ENCODE data around the gene BRD7. TPM values are rescaled to one million over a fixed set of nuclear protein-coding genes. Genes with fewer than 3 reads are reported as not detected.
A peak's percentile ranks its signal among the peaks of the same experiment; 100 is the strongest.

The BRD7 gene
- polyA plus RNA-seq, 3 donors = 11.4 to 33.0 (median 21.2) TPM

DNA sequence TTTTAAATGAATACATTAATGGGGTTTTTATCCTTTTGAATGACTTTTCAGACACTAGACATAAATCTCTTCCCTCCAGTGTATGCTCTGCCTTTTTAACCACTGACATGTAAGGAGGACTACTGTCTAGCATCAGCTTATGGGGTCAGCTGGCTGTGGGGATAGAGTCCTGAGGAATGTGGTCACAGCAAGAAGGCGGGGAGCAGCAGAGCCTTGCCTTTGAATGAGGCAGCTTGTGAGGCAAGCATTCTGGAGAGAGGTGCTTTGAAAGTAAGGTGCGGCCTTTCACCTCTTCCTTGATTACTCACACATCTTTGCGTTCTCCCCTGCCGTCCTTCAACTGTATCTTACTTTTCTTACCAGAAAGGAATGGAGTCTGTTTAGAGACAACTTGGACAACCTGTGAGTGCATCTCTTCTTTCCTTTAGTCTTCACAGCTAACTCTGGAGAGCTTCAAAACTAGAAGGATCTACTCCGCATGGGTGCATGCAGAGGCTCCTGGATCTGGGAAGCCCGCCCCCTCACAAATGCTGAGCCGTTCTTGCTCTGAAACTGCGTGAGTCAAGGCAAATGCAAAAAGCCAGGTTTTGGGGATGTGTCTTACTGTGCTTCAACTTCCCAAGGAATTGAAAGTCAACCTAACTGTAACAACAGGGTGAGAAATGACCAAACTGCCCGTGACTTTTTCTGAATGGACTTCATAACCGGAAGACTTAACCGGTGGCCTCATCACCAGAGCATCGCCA is 52.5 kb downstream of the BRD7 start:
- TF ChIP-seq, protein P1, sequence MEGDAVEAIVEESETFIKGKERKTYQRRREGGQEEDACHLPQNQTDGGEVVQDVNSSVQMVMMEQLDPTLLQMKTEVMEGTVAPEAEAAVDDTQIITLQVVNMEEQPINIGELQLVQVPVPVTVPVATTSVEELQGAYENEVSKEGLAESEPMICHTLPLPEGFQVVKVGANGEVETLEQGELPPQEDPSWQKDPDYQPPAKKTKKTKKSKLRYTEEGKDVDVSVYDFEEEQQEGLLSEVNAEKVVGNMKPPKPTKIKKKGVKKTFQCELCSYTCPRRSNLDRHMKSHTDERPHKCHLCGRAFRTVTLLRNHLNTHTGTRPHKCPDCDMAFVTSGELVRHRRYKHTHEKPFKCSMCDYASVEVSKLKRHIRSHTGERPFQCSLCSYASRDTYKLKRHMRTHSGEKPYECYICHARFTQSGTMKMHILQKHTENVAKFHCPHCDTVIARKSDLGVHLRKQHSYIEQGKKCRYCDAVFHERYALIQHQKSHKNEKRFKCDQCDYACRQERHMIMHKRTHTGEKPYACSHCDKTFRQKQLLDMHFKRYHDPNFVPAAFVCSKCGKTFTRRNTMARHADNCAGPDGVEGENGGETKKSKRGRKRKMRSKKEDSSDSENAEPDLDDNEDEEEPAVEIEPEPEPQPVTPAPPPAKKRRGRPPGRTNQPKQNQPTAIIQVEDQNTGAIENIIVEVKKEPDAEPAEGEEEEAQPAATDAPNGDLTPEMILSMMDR (IDR thresholded peaks at IDR 0.05) = no peak
- H4K20me1 ChIP-seq (ENCODE audit: insufficient read depth, low read length) = peaks cover 99% of the 10 kb centered on the region
- peaks cover 92 to 100% of the 10 kb centered on the region in 2 donors for H3K36me3 ChIP-seq (replicated peaks in 1 of 2; ENCODE audit: control insufficient read depth in 1 of 2, insufficient read depth in 2 of 2, low read length in 2 of 2)
- H3K27me3 ChIP-seq (ENCODE audit: control insufficient read depth in 2 of 2, insufficient read depth in 2 of 2, low read length in 2 of 2) = no peaks in the 10 kb centered on the region
- no peak overlapping the region for H3K4me2 ChIP-seq (replicated peaks; ENCODE audit: extremely low read depth, low read length, poor library complexity, severe bottlenecking)
- Mint-ChIP-seq H3K9me3 (no peaks in the 10 kb centered on the region), H3K27ac (peak overlapping the region in 5 of 7 donors; percentile 27 to 93 (median 40)), H3K4me3 (no peak overlapping the region), H3K36me3 (peaks cover 89 to 96% of the 10 kb centered on the region in 2 donors), H3K27me3 (ENCODE audit: low read depth in 3 of 3) (no peaks in the 10 kb centered on the region), H3K4me1 (peaks cover 26% of the 10 kb centered on the region)
- no peak overlapping the region for H3K4me3 ChIP-seq (replicated peaks in 1 of 3; ENCODE audit: low read depth in 2 of 3, low read length in 3 of 3)
- intact Hi-C loops (cut with micrococcal nuclease) = no loop called here
- H3K79me2 ChIP-seq (ENCODE audit: insufficient read depth, low read length) = peaks cover 23% of the 10 kb centered on the region
- H3K4me1 ChIP-seq (ENCODE audit: control insufficient read depth in 1 of 2, insufficient read depth in 2 of 2, low read length in 2 of 2) = peaks cover 21 to 22% of the 10 kb centered on the region in 2 donors
- H2AFZ ChIP-seq (ENCODE audit: insufficient read depth, low read depth, low read length, poor library complexity, severe bottlenecking) = no peak overlapping the region
- no peak overlapping the region for H3K9ac ChIP-seq (ENCODE audit: insufficient read depth, low read length, poor library complexity, severe bottlenecking)
- WGBS (ENCODE audit: insufficient coverage) = 97% methylated on average over 8 of the region's 12 CpGs
- H3K27ac ChIP-seq (ENCODE audit: low read depth in 1 of 2, low read length in 2 of 2) = peak overlapping the region in 1 of 2 donors; percentile 80
- DNase-seq = no peak
- H3K9me3 ChIP-seq (replicated peaks in 1 of 2; ENCODE audit: control insufficient read depth in 1 of 2, insufficient read depth in 1 of 2, low read length in 2 of 2) = no peaks in the 10 kb centered on the region

DNA sequence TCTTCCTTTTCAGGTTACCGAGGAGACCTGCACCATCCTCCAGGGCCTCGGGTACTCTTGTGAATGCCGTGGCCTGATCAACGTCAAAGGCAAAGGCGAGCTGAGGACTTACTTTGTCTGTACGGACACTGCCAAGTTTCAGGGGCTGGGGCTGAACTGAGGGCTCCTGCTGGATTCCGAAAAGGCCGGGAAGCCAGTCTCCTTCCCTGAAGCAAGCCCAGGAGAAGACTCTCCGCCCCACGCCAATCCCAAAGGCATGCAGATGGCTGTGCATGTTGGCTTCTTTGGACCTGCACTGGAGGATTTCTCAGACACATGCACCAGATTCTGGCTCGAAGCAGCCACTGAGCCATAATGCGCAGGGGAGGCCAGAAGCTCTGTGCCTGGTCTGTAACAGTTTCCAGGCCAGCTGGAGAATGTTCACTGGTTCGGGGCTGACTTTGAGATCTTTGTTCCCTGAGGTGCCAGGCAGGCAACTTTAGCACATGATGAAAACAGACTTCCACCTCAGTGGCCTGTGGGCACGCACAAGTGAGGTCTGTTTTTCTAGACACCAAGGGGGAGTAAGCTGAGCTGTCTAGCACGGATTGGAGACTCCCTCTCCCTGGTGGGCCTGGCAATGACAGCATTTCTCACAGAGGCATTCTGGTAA is 53.3 kb downstream of the BRD7 start:
- Mint-ChIP-seq H3K4me1 (peaks cover 26% of the 10 kb centered on the region), H3K27ac (peak overlapping the region in 6 of 7 donors; percentile 23 to 93 (median 62)), H3K36me3 (peaks cover 84 to 97% of the 10 kb centered on the region in 2 donors), H3K4me3 (no peak overlapping the region), H3K27me3 (ENCODE audit: low read depth in 3 of 3) (no peaks in the 10 kb centered on the region), H3K9me3 (no peaks in the 10 kb centered on the region)
- Histone ChIP-seq H2AFZ (ENCODE audit: insufficient read depth, low read depth, low read length, poor library complexity, severe bottlenecking) (no peak overlapping the region), H3K36me3 (replicated peaks in 1 of 2; ENCODE audit: control insufficient read depth in 1 of 2, insufficient read depth in 2 of 2, low read length in 2 of 2) (peaks cover 92 to 100% of the 10 kb centered on the region in 2 donors), H3K27me3 (ENCODE audit: control insufficient read depth in 2 of 2, insufficient read depth in 2 of 2, low read length in 2 of 2) (no peaks in the 10 kb centered on the region), H3K9ac (ENCODE audit: insufficient read depth, low read length, poor library complexity, severe bottlenecking) (no peak overlapping the region), H4K20me1 (ENCODE audit: insufficient read depth, low read length) (peaks cover 99% of the 10 kb centered on the region), H3K27ac (ENCODE audit: low read depth in 1 of 2, low read length in 2 of 2) (peak overlapping the region in 1 of 2 donors; percentile 80), H3K9me3 (replicated peaks in 1 of 2; ENCODE audit: control insufficient read depth in 1 of 2, insufficient read depth in 1 of 2, low read length in 2 of 2) (no peaks in the 10 kb centered on the region), H3K4me2 (replicated peaks; ENCODE audit: extremely low read depth, low read length, poor library complexity, severe bottlenecking) (no peak overlapping the region), H3K4me1 (ENCODE audit: control insufficient read depth in 1 of 2, insufficient read depth in 2 of 2, low read length in 2 of 2) (peaks cover 21 to 22% of the 10 kb centered on the region in 2 donors), H3K4me3 (replicated peaks in 1 of 3; ENCODE audit: low read depth in 2 of 3, low read length in 3 of 3) (no peak overlapping the region), H3K79me2 (ENCODE audit: insufficient read depth, low read length) (peaks cover 23% of the 10 kb centered on the region)
- TF ChIP-seq, protein P1 (IDR thresholded peaks at IDR 0.05) = no peak
- 97% methylated on average over 13 of the region's 15 CpGs for WGBS (ENCODE audit: insufficient coverage)
- intact Hi-C loops (cut with micrococcal nuclease) = no loop called here
- no peak for DNase-seq
